ENCODE measurements around the gene HS1BP3.

HS1BP3 gene

DNA sequence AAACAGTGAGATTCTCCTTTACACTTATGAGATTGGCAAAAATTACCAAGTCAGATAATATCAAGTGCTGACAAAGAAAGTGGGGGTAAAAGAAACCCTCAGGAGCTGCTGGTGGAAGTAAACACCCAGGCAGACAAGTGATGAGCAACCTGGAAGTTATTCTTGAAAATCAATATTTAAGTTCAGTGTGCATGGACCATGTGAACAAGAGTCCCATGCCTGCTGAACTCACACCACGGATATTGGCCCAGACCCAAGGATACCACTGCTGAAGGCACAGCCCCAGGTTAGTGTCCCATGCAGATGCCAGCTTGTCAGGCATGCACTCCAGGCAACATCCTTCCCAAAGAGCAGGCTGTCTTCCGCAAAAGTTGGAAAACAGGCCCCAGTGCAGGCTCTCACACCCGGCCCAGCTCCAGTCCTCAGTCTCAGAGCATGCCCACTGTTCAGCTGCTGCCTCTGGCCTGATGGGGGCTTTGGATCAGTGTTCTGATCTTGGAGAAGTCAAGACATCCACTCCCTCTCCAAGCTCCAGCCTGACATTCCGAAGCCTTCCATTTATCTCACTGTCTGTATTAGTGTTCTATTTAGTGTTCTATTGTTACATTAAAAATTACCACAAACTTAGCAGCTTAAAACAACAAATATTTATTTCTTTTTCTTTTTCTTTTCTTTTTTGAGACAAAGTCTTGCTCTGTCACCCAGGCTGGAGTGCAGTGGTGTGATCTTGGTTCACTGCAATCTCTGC is 70.0 kb downstream of the HS1BP3 start:
- no peak for DNase-seq

DNA sequence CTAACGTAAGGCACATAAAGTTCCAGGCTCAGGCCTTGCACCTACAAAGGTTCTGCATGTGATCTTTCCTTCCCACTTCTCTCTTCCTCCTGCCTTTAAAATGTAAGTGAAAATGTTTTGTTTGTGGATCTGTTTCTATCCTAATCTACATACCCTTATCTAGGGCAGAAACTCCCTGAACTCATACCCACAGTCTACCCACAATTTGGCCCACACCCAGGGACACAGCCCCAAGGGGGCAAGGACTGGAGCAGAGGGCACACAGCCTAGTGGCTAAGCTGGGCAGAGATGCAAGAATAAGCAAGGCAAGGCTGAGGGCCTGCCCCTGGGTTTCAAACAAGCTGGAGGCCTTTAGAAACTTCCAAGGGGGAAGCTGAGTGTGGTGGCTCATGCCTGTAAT is 71.0 kb downstream of the HS1BP3 start:
- DNase-seq, result no peak

DNA sequence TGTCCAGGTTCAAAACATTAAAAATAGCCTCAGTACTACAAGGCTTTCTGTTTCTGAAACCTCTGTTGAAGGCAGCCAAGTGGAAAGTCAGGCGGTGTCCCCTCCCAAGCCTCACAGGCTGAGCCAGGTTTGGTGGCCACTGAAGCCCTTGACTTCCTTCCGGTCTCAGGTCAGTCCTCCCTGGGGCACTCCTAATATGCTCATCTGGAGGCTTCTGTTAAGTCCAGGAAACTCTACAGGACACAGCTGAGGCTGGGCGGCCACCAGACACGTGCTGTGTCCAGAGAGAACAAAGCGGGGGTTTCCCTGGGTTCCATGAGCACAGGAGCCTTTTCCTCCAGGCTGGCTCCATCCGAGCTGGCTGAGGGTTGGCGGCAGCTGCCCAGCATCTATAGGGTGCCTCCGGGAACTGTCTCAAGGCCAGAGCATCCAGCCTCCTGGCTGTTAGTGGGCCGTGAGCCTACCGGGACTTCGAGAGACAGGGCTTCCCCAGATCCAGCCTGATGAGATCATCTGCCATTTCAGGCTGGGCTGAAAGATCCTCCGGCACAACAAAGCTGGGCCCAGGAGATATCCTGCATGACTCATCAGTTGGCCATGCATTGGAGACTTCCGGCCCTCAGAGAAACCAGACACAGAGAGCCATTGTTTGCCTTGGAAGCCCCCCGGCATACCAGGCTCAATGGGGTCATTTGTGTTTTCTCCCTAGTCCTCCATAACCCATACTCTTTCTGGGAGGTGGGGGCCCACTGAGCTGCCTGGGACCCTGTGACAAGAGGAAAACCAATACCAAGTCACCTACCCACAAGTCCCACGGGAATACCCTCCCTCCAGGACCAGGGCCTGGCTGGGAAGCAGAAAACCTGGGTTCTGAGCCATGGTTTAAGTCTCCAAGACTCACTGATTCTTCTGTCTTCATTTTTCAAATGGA is 71.7 kb downstream of the HS1BP3 start:
- no peak for DNase-seq

DNA sequence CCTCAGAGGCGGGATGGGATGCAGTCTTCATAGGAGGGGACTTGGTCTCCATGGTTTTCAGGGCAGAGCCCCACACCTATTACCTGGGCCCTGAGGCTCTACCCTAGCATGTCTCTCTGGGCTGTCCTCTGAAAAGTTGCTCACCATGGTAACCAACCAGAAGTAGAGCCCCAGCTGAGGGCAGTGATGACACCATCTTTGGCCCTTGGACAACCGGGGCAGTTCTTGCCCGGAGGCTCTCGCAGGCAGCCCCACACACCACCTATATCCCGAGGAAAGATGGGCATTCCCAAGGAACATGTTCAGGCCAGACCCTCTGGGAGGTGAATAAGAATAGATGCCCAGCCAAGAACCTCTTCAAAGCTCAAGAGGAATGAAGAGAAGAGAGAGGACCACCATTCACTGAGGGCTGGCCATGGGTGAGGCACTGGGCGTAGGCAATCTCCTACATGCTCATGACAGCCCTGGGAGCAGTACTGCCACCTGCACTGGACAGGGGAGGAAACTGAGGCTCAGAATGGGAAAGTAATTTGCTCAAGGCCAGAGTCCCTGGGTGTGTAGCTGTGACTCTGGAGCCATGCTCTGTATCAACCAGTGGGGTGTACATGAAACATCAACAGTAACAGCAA is 72.5 kb downstream of the HS1BP3 start:
- no peak for DNase-seq

DNA sequence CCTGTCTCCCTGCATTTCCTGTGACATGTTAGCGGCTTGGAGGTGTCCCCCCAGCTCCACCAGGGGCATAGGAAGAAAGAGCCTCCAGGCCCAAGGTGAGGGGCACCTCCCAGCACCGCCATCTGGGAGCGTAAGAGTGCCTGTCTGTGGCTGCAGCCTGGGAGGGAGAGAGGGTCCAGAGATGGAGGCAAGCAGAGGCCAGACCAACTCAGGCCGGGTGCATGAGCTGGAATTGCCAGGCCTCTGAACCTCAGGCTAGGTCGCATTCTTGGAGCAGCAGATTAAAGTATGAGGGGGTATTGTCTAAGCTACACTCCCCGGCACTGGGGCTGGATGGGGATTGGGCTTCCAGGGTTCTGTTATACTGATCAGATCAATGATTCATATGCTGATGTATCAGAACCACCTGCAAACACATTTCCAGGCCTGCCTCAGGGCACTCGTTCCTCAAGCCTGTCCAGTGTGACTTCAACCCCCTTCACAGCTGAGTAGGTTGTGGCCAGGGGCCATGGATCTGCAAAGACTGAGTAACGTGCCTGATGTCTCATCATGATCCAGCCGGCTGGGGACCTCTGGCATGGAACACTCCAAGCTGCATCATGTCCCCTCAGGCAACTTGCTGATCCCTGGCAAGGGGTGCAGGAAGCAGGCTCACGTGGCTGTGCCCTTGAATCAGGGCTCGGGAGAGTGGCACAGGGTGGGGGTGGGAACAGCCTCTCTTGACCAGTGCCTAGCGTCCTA is 73.2 kb downstream of the HS1BP3 start:
- DNase-seq, result no peak

DNA sequence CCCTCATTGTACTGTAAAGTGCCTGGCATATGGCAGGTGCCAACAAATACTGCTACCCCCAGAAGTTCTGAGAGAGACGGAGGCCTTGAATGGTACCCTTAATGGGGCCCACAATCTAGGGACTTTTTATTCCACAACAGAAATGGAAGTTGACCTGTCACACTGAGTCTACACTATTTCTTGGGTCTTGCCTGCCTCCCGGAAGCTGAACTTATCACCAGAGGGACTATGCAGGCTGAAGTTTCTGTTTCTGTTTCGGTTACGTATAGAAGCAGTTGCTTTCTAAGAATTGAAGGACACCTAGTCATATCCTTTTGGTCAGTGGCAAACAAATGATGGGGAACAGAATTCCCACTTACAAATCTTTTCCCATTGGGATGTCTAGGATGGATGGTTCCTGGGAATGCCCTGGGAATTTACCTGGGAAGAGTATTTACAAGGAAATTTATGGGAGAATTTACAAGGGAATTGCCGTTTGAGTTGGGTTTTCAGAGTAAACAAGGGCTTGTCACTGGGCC is 74.2 kb downstream of the HS1BP3 start:
- no peak for DNase-seq

DNA sequence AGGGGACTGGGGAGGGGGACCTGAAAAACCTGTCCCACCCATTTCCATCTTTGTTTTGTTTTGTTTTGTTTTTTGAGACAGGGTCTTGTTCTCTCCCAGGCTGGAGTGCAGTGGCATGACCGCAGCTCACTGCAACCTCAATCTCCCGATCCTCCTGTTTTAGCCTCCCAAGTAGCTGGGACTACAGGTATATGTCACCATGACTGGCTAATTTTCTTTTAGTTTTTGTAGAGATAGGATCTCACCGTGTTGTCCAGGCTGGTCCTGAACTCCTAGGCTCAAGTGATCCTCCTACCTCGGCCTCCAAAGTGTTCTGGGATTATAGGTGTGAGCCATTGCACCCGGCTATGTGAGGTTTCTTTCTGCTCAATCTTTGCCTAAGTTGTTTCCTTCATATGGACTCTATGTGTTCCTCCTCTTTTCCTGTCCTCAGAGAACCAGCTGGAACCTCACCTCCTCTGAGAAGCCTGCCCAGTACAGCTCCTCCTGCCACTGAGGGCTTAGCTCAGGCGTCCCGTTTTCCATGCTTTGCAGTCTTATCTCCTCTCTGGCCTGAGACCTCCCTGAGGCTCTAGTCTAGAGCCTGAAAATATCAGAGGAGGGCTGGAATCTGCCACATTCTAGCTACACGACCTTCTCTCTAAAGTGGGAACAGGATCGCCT is 74.8 kb downstream of the HS1BP3 start:
- DNase-seq, result no peak

DNA sequence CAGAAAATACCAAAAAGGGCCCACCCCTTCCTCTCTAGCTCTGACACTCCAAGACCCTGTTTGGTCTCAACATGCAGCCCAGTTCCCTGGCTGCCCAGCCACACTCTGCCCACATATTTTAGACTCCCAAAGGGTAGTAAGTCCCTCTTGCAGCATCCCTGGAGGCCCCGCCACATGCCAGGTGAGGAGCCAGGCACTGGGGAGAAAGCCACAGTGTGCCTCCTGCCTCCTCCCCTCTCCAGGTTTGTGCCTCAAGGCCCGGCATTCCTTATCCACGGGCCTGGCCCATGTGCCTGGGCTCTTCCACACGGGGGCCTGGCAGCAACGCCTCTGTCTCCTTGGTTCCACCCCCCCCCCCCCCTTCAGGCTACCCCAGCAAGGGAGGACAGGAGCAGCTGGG is 75.5 kb downstream of the HS1BP3 start:
- no peak for DNase-seq

DNA sequence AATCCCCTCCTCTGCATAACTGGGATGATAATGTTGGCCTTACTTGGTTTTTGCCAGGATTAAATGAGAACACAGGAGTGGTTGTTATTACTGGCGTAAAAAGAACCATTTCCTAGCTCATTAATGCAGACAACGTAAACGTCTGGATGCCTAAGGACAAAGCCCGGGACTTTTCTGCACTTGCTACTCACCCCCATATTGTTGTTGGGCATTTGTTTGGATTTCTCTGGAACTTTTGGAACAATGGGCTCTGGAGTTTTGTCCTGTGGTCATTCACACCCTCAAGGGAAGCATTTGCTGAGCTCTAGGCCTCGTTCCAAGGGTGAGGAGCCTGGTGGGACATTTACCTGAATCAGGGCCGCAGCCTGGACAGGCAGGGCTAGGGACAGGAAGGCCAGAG is 76.0 kb downstream of the HS1BP3 start:
- DNase-seq, result no peak

DNA sequence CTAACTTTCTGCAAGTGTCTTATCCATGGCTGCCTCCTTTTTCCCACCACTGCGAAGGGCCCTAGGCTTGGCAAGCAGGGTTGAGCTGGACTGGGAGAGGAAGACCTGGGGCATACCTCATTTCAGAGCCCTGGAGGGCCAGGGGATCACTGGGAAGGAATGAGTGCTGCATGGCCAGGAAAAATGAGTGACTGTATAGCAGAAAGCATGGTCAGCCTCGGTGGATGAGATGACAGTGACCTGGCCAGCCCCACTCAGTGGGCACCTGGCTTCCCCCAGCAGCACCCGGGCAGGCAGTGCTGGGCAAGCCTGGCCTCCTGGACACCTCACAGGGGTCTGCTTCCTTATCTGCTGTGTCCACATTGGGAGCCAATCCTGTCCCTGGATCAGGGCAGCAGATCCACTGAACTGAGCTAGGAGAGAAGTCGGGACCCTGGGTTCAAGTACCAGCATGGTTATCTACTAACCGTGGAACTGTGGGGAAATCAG is 76.4 kb downstream of the HS1BP3 start:
- DNase-seq, result no peak

DNA sequence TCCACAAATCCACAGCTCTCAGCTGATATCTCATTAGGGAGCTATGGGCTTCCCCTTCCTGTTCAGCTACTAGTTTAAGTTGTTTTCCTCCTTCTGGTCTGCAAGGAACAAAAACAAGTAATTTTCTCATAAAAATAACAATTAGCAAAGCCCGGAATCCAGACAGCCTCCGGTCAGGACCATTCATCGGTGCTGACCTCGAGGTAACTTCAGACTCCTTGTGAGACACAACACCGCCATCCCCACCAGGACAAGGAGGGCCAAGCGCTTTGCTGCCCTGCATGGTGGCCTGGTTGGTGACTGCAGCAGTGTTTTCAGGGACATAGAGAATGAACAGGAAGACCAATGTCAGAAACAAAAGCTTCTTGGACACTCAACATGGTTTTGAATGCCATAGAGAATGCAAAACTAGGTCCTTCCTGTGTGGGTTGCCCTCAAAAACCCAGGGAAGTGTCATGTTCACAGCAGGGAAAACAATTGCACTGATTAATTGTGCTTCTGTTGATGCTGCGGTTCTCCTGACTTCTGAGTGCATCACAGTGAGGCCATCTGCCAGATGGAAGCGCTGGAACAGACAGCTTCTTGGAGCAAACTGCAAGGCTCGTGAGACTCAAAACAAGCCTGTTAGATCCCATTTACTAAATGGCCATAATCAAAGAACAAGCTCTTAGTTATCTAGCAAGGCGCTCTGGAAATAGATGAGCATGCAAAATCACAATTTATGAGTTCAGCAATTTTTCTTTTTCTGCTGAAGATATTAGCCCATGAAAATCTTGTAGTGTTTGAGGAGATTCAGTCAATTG is 77.1 kb downstream of the HS1BP3 start:
- no peak for DNase-seq

DNA sequence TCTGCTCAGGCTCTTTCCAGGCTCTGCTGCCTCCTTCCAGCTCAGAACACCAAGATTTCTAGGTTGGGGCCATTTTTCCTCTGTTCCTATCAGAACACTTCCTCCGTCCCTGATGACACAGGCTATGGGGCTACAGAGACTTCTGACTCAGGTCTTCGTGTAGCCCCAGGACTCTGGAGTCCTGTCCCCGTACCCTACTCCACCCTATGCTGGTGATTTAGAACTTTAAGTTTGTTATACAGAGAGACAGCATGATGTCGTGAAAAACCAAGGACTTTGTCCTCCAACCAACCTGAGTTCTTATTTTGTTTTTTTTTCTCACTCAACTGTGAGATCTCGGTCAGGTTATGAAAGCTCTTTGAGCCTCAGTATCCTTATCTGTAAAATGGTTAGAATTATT is 78.7 kb downstream of the HS1BP3 start:
- no peak for DNase-seq

DNA sequence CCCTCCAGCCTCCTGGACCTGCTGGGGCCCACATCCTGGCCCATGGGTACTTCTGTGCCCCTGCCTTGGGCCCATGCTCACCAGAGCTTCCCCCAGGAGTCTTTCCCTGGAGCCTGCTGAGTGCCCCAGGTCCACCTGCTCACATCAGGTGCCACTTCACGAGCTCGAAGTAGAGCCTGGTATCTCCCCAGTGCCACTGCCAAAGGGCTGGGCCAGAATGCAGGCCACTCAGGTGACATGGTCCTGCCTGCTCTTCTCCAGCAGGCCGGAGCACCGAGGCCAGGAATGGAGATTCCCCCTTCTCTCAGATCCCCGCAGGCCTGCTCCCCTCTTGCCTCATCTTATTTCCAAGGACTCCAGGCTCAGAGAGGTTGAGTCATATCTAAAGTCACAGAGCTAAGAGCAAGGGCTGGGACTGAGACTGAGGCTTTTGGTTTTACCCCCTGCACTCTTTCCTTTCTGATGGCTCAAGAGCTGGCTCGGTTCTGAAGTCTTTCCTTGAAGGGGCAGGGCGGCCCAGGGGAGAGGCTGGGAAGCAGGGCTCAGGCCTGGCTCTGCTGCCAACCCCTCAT is 79.2 kb downstream of the HS1BP3 start:
- no peak for DNase-seq

DNA sequence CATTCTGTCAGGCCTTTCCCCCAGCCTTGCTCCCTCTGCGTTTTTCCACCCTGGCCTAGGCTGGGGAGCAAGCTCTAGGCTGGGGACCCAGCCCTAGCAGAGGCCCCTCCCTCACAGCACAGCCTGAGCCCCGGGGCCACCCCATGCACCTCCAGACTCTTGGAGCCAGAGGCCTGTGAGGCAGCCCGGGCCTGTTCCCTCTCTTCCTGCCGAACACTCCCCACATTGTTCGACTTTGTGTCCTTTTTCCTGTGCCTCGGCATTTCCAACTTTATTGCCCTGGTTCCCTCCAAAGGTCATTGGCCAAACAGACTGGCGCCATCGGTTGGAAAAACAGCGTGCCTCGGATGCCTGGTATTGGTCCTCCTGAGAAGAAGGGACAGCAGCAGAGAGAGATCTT is 79.7 kb downstream of the HS1BP3 start:
- no peak for DNase-seq

DNA sequence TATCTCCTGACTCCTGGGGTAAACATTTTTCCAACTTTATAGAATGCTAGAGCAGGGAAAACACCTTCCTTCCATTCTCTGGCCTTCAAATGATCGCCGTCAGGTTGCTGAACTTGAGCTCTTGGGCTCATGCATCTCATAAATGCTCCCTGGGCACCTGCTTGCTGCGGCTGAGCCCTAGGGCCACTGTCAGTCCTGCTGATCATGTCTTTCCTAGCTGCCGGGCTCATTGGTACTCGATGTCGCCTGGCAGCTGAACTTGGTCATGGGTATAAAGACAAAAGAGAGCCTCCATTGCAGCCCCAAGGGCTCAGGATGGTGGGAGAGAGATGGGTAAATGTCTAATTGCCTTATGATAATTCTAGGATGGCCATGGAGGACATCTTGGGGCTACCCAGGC is 80.6 kb downstream of the HS1BP3 start:
- no peak for DNase-seq

DNA sequence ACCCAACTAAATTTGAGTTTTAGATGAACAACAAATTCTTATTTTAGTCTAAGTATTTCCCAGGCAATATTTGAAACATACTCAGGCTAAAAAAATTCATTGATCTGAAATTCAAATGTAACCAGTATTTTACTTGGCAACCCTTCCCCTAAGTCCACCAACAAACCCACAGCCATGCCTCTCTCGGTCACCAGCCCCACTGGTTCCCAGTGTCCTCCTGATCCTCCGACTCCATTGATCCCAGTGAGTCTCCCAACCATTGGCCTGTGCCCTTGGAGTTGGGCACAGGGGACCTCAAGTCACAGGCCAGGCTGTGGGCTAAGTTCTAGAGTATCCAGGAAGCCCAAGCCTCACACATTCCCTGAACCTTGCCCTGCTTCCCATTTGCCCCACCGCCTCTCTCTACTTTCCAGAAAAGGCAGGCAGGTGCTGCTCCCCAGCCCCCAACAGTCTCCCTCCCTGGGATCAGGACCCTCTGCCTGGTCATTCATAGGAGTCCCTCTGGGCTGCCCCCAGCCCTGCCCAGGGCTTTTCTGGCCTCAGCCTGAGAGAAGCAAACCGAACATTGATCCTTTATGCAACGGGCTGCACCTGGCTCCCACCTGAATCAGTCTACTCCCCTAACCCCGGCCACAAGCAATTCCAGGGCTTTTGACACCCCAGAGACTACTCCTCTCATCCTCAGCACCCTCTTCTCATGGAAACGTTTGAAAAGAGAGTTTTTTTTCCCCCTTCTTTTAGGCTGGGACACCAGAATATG is 81.3 kb downstream of the HS1BP3 start:
- DNase-seq, result no peak

DNA sequence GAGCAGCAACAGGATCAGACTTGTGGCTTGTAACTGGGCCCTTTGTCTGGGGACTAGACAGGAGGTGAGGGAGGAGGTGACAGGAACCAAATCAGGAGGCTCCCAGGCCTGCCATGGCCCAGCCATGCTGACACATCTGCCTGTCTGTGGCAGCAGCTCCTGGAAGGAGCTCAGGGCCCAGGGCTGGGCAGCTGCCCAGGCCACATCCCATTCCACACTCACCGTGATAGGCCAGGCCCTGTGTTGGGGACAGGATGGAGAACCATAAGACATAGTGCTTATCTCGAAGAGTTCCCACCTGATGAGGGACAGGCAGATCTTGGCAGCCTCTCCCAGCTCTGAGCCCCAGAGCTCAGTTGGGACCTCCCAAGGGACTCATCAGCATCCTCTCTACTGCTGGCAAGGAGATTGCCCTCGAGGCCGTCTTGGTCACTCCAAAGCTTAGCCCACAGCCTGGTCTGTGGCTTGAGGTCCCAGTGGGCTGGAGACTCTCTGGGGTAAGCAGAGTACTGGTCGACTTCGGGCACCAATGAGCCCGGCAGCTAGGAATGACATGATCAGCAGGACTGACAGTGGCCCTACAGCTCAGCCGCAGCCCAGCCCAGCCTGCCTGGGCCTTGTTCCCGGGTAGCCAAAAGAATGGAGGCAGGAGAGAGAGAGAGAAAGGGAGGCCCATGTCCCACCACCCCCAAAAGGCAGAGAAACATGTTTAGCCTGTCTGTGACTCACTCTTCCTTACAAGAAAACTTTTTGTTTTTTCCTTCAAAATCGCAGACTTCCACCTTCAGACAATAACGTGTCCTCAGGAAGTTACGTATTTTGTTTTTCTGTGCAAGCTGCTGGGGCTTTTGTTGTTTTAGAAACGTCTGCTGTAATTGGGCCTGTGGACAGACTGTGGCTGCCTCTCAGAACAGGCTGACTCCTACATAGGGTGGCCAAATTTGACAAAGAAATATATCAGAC is 82.1 kb downstream of the HS1BP3 start:
- DNase-seq, result no peak

DNA sequence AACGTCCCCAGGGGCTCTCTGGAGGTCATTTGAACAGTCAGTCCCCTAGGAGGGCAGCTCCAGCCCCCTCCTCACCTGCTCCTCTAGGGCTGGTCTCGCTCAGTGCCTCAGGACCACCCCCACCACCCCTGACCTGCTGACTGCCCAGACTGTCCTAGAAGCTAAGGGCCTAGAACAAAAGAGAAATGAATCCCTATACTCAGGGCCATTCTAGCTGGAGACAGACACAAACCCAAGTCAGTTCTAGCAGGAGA is 83.0 kb downstream of the HS1BP3 start:
- DNase-seq, result no peak
